Right lobe of liver (tissue), 4 donors: ENCODE results near the gene DMRTC2.

Experiments used
- CTCF ChIP-seq, 4 donors: fragments of 200-600 bp in 3 of 4; fragments of 450-650 bp in 1 of 4; IDR thresholded peaks; one replicate each; pipeline versions ENCODE4 v1.5.1 to v1.8.0; 2016 to 2022; ENCODE audit warnings: antibody characterized with exemption in 4 of 4, mild to moderate bottlenecking in 2 of 4
- POLR2A ChIP-seq: fragments of 450-650 bp; IDR thresholded peaks from one replicate; pipeline ENCODE4 v1.6.1; 2017; ENCODE audit warnings: antibody characterized with exemption, mild to moderate bottlenecking
- donor health status: DM: no; HTN: no; CAD: no.
- donor health status: DM: no; HTN: no; CAD: no.
- donor health status: DM: no; HTN: yes; CAD: no.

GRCh38 chr19:41882568-41883462 lies 38.0 kb downstream of the DMRTC2 start, which contains the start of gene ARHGEF1:
- TF ChIP-seq POLR2A (peak; percentile 65), CTCF (IDR thresholded peaks at IDR 0.05) (no peak)
